ENCODE data around the gene GTF2IRD1. TPM values are rescaled to one million over a fixed set of nuclear protein-coding genes. Genes with fewer than 3 reads are reported as not detected.
"Not testable (repeated sequence)": the region's sequence is repeated elsewhere in the genome, so short reads cannot be mapped to it uniquely, and the experiment has no call there.

The GTF2IRD1 gene
- total and polyA plus RNA-seq, 2 experiments from 2014 or later = 28.7 to 37.1 TPM

DNA sequence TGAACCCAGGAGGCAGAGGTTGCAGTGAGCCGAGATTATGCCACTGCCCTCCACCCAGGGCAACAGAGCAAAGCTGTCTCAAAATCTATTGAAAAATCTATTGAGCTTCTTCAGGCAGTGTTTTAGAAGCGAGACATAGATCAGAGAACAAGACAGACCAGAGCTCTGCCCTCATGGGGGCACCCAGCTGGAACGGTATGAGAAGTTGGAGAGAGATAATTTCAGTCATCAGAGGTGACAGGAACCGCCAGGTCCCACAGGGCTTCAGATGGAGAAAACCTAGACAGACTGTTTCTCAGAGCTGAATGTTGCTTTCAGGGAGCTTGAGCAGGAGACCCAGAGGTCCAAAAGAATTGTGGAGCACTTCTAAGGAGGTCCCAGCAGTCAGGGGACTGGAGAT lies 14.2 kb upstream of the GTF2IRD1 start:
- Histone ChIP-seq H3K27ac (ENCODE audit: low read depth) (no peak overlapping the region), H3K4me1 (ENCODE audit: insufficient read depth) (no peaks in the 10 kb centered on the region), H3K27me3 (ENCODE audit: insufficient read depth) (no peaks in the 10 kb centered on the region), H4K20me1 (replicated peaks; ENCODE audit: insufficient read depth) (no peaks in the 10 kb centered on the region), H3K9me2 (ENCODE audit: insufficient read depth) (no peaks in the 10 kb centered on the region), H2AFZ (no peak overlapping the region), H3F3A (replicated peaks; ENCODE audit: low read depth) (no peaks in the 10 kb centered on the region), H3K36me3 (ENCODE audit: insufficient read depth) (no peaks in the 10 kb centered on the region; the same call in 1 of the 2 replicates), H3K4me3 (no peak overlapping the region), H3K4me2 (no peak overlapping the region), H3K79me2 (replicated peaks; ENCODE audit: insufficient read depth) (no peaks in the 10 kb centered on the region)
- Mint-ChIP-seq H3K9me3 (peaks cover 16% of the 10 kb centered on the region), H3K36me3 (ENCODE audit: low read depth) (peaks cover 7% of the 10 kb centered on the region), H3K27ac (no peak overlapping the region), H3K4me1 (peaks cover 2% of the 10 kb centered on the region; the same call in 2 of the 3 replicates), H3K4me3 (no peak overlapping the region), H3K27me3 (ENCODE audit: insufficient read depth, low read depth, poor library complexity) (no peaks in the 10 kb centered on the region)
- ATAC-seq (no peak), DNase-seq (ENCODE audit: low spot score) (no peak)
- TF ChIP-seq EZH2phosphoT487 (IDR thresholded peaks at IDR 0.05; ENCODE audit: unreplicated experiment) (no peak), CTCF (conservative IDR thresholded peaks at IDR 0.05; ENCODE audit: low read depth in 2 of 2) (no peak), EZH2 (IDR thresholded peaks at IDR 0.05; ENCODE audit: low read depth, unreplicated experiment) (no peak), ZNF331 (CRISPR knock-in tag; IDR thresholded peaks at IDR 0.05; ENCODE audit: low read depth) (no peak), REST (IDR thresholded peaks at IDR 0.05; ENCODE audit: unreplicated experiment) (no peak), STAT1 (IDR thresholded peaks at IDR 0.05; ENCODE audit: unreplicated experiment) (no peak), ZNF462 (CRISPR knock-in tag; IDR thresholded peaks at IDR 0.05) (no peak), JUNB (IDR thresholded peaks at IDR 0.05; ENCODE audit: unreplicated experiment) (no peak), NANOG (IDR thresholded peaks at IDR 0.05; ENCODE audit: borderline replicate concordance) (no peak)

GRCh38 chr7:74440143-74440542 lies 13.6 kb upstream of the GTF2IRD1 start:
- not testable (repeated sequence) for H4K20me1 ChIP-seq (replicated peaks; ENCODE audit: insufficient read depth); H3K9me2 ChIP-seq (ENCODE audit: insufficient read depth); H3K4me3 ChIP-seq; H3K4me1 ChIP-seq (ENCODE audit: insufficient read depth); H3F3A ChIP-seq (replicated peaks; ENCODE audit: low read depth); H3K27me3 ChIP-seq (ENCODE audit: insufficient read depth); H3K27ac ChIP-seq (ENCODE audit: low read depth); H3K27me3 Mint-ChIP-seq (ENCODE audit: insufficient read depth, low read depth, poor library complexity); H3K36me3 ChIP-seq (ENCODE audit: insufficient read depth); H3K4me1 Mint-ChIP-seq; H2AFZ ChIP-seq; H3K27ac Mint-ChIP-seq; DNase-seq (ENCODE audit: low spot score); H3K79me2 ChIP-seq (replicated peaks; ENCODE audit: insufficient read depth); H3K4me2 ChIP-seq; H3K4me3 Mint-ChIP-seq; H3K36me3 Mint-ChIP-seq (ENCODE audit: low read depth); ATAC-seq
- H3K9me3 Mint-ChIP-seq = peaks cover 16% of the 10 kb centered on the region
